Stimulated activated CD8-positive, alpha-beta memory T cell treated with anti-CD3 and anti-CD28 coated beads, Interleukin-12 subunit alpha, Interleukin-12 subunit beta, amount 100 ng/mL, for 24 hours (primary cell): Measurements from ENCODE around the gene ARID1B.
"Not testable (repeated sequence)": the region's sequence is repeated elsewhere in the genome, so short reads cannot be mapped to it uniquely, and the experiment has no call there.

Experiments used
- DNase-seq: peaks from one replicate; pipeline ENCODE4 v3.0.0-alpha.2; 2020; ENCODE audit errors: extremely low read depth

The ARID1B gene

GRCh38 chr6:157128235-157128775, 351.1 kb downstream of the ARID1B start:
- DNase-seq, result no peak

DNA sequence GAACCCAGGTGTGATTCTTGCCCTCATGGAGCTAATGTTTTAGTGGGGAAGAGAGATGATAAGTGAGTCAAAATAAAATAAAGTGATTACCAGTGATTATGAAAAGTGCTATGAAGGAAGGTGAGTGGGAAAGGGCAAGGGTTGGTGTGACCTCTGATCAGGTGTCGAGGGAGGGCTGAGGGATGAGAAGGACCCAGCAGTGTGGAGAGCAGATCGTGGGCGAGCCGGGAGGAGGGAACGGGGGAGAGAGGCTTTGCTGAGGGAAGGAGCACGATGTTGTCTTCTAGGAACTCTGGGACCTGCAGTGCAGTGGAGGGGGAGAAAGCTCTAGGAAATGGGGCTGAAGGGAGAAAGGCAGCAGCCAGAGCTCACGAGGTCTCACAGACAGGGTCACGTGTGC, 354.1 kb downstream of the ARID1B start:
- no peak for DNase-seq

DNA sequence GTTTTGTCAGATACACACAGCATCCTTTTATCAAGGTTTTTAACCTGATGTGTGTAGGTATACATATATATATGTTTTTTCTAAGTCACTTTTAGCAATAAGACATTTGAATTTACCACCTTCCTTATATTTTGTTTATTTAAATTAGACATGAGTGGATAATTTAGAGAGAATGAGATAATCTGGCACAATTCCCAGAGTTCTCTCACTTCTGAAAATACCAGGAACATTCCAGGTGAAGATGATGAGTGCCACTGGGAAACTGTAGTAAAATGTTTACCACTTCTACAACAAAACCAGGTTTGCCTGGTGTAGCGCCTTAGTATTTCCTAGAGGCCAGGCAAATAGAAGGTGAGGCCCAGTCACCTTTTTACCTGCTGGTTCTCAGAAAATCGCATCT, 356.7 kb downstream of the ARID1B start:
- DNase-seq, result no peak

- no peak for DNase-seq
Measured at GRCh38 chr6:157134402-157135047, 357.3 kb downstream of the ARID1B start.

- DNase-seq, result no peak
Measured at GRCh38 chr6:157135691-157136090, 358.5 kb downstream of the ARID1B start.

DNA sequence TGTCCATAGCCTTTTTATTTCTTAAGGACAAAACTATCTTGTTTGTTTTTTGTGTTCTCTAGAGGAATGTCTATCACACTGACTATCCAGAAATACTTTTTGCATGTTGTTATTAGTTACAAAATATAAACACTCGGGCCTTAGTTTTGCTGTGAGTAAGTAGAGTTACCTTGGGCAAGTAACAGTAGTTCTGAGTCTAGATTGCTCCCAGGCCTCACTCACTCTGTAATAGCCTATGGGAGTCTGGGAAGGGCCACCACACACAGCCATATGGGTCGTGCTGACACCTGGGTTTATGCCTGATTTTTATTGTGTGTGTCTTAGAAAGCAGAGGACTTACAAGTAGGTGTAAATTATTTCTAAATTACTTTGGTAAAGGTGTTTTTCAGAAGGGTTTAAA, 360.3 kb downstream of the ARID1B start:
- no peak for DNase-seq

- no peak for DNase-seq
Measured at GRCh38 chr6:157139054-157139708, 362.0 kb downstream of the ARID1B start.

GRCh38 chr6:157143171-157143889, 366.2 kb downstream of the ARID1B start:
- no peak for DNase-seq

DNA sequence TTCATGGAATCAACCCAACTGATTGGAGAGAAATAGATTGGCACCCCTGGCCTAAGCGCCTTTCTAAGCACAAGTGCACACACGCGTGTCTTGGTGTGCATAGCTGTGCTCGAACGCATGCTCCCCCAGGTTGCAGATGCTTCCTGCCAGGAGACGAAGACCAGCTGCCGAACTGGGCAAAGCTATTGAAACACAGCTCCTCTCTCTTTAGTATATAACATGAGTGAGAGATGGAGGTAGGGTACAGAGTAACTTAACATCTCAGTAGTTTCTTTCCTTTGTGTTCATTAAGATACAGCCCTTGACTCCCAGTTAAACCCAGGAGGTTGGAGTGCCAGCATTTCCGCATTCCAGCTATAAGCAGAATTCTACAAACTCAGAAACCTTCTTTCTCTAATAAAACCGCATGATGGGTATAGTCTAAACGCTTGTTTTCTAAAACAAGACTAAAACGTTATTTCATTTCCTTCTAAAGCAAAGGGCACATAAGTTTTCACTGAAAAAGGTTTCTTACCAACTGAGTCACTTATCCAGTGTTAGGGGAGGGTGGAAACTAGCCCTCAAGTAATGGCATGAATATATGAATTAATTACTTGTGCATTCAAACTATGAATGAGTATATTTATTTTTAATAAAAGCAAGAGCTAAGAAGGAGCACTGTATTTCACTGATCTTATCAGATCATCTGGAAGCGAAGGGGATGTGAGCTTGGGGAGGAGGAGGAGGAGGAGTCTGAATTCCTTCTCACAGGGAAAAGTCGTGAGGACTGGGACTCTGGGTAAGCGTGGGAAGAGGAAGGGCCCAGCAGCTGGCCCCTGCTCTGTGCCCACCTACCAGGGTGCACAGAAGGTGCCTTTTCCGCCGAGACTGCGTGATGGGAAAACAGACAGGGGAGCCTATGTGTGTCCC, 367.0 kb downstream of the ARID1B start:
- no peak for DNase-seq

DNA sequence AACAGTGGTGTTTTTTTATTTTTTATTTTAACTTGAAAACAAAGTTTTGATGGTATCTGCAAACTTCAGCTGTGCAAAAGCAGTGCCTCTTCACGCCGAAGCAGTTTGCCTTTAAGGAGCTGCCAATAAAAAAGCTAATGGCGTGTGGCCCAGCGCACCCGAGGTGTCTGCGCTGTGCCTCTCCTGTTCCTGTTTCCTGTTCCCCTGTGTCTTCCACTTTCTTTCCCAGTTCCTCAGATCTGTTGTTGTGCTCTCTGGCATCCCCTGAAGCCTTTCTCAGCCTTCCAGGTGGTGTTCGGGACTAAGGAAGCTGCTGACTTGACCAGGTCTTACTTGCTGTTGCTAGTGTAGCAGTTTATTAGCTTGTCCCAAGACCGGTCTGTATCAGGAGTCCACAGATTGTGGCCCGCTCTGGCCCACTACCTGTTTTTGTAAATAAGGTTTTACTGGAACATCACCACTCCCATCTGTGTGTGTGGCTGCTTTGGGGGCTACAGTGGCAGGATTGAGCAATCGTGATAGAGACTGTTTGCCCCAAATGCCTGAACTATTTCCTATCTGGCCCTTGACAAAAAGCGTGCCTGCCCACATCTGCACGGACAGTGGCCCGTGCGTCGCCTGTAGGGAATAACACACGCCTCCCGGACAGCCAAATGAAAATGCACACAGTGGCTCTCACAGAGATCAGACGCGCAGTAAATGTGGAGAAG, 367.8 kb downstream of the ARID1B start:
- no peak for DNase-seq

GRCh38 chr6:157145656-157146285, 368.6 kb downstream of the ARID1B start:
- DNase-seq, result no peak

DNA sequence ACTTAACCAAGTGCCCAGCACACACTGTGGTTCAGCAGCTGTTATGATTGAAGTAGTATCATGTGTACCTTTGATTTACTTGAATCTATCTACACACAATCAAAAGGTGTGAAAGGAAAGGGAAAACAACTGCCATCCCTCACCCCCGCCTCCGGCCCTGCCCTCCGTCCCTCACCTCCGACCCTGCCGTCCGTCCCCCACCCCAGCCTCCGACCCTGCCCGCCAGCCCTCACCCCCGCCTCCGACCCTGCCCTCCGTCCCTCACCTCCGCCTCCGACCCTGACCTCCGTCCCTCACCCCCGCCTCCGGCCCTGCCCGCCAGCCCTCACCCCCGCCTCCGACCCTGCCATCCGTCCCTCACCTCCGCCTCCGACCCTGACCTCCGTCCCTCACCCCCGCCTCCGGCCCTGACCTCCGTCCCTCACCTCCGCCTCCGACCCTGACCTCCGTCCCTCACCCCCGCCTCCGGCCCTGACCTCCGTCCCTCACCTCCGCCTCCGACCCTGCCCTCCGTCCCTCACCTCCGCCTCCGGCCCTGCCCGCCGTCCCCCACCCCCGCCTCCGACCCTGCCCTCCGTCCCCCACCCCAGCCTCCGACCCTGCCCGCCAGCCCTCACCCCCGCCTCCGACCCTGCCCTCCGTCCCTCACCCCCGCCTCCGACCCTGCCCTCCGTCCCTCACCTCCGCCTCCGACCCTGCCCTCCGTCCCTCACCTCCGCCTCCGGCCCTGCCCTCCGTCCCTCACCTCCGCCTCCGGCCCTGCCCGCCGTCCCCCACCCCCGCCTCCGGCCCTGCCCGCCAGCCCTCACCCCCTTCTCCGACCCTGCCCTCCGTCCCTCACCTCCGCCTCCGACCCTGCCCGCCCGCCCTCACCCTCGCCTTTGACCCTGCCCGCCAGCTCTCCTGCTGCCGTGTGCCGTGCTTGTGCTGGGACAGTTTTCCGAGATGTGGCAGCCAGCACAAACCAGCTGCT, 370.2 kb downstream of the ARID1B start:
- DNase-seq, result not testable (repeated sequence)

DNA sequence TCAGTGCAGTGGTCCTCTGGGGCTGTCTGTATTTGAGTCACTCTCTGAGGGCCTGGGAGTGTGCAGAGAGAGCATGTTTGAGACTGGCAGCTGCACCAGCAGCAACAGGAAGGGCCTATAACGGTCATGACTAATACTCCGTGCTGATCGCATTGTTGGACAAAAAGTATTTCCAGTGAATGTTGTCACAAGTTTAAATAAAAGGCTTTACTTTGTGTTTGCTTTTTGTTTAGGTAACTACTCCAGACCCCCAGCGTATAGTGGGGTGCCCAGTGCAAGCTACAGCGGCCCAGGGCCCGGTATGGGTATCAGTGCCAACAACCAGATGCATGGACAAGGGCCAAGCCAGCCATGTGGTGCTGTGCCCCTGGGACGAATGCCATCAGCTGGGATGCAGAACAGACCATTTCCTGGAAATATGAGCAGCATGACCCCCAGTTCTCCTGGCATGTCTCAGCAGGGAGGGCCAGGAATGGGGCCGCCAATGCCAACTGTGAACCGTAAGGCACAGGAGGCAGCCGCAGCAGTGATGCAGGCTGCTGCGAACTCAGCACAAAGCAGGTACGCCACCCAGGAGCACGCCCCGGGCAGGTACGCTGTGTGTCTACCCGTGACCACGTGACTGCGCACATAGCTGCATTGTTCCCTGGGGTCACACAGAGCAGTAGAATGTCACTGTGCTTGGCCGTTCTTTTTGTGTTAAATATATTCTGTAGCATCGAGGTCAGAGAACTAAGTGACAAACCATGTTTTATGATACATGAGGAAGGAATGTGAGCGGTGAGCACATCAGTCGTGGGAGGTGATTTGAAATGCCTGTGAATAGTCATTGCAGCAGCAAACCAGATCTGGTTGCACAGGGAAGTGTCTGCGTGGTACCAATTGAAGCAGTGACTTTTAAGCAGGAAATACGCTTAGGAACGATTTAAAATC, 371.5 kb downstream of the ARID1B start:
- DNase-seq, result no peak

DNA sequence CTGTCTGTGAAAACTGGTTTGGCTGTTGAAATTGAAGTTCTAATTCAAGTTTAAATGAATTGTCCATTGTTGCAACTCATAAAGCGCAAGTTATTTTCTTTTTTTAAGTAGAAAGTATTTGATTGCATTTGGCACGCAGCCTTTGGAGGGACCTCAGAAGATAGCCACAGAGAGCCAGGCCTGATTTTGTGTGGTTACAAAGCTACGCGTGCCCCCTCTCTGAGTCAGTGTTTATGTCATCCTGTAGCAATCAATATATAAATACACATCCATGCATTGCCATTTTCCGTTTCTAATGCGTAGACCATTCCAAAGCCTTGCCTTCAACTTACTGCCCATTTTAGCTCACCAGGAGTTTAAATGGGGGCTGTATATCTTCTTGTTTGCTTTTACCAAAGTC, 372.9 kb downstream of the ARID1B start:
- no peak for DNase-seq

- no peak for DNase-seq
Measured at GRCh38 chr6:157151029-157151428, 373.9 kb downstream of the ARID1B start.

GRCh38 chr6:157151989-157152388, 374.8 kb downstream of the ARID1B start:
- DNase-seq, result no peak

GRCh38 chr6:157152556-157152955, 375.4 kb downstream of the ARID1B start:
- DNase-seq, result no peak

- no peak for DNase-seq
Measured at GRCh38 chr6:157155804-157156203, 378.6 kb downstream of the ARID1B start.
